Tibial nerve (tissue), 4 donors: ENCODE data around the gene MCHR2. TPM values are rescaled to one million over a fixed set of nuclear protein-coding genes. Genes with fewer than 3 reads are reported as not detected.

Experiments used
- DNase-seq, 2 donors: peaks; one replicate each; pipeline ENCODE4 v3.0.0-alpha.2; 2019; ENCODE audit warnings: low spot score in 2 of 2
- H3K27ac ChIP-seq, 4 donors: fragments of 200-600 bp; sonication (generic) in 3 of 4; one replicate each; pipeline ENCODE4 v1.5.1; 2017 to 2019; ENCODE audit warnings: mild to moderate bottlenecking in 1 of 4
- H3K27me3 ChIP-seq, 2 donors: fragments of 200-600 bp; sonication (generic) in 1 of 2; one replicate each; pipeline versions ENCODE4 v1.5.1 to v1.6.0; 2017 to 2019
- H3K36me3 ChIP-seq, 3 donors: fragments of 200-600 bp; sonication (generic); one replicate each; pipeline ENCODE4 v1.5.1; 2018 to 2019
- H3K4me1 ChIP-seq, 4 donors: fragments of 200-600 bp; sonication (generic) in 3 of 4; one replicate each; pipeline ENCODE4 v1.5.1; 2017 to 2019
- H3K4me3 ChIP-seq, 4 donors: fragments of 200-600 bp; sonication (generic) in 3 of 4; one replicate each; pipeline ENCODE4 v1.5.1; 2017 to 2019; ENCODE audit warnings: mild to moderate bottlenecking in 1 of 4, moderate library complexity in 1 of 4
- H3K9me3 ChIP-seq, 4 donors: fragments of 200-600 bp; sonication (generic) in 3 of 4; one replicate each; pipeline ENCODE4 v1.5.1; 2017 to 2019
- EP300 ChIP-seq, 2 donors: sonication (generic); formaldehyde crosslinking; IDR thresholded peaks; one replicate each; pipeline ENCODE4 v1.6.1; 2017; ENCODE audit warnings: antibody characterized with exemption in 2 of 2, mild to moderate bottlenecking in 1 of 2
- POLR2A ChIP-seq, 2 donors: fragments of 450-650 bp; IDR thresholded peaks; one replicate each; pipeline ENCODE4 v1.6.1; 2017; ENCODE audit warnings: antibody characterized with exemption in 2 of 2, mild to moderate bottlenecking in 2 of 2, moderate library complexity in 2 of 2
- WGBS, 2 donors: methylation state at CpG; one replicate each; pipeline ENCODE4 v1.1.5; 2018; 5-methylcytosine and 5-hydroxymethylcytosine counted together
- total RNA-seq, 4 donors: library from RNA; depleted of rRNA; stranded (reverse); fragments of >200 nt; gene quantifications; one replicate each; pipeline ENCODE4 v1.1.0, GENCODE V29; 2016
- TF ChIP-seq, protein P1 (sequence below), 5 experiments: fragments of 200-600 bp in 3 of 5; fragments of 450-650 bp in 2 of 5; sonication (generic) in 3 of 5; IDR thresholded peaks; one replicate each; pipeline ENCODE4 v1.5.1; 2016 to 2019; ENCODE audit warnings: antibody characterized with exemption in 5 of 5, mild to moderate bottlenecking in 3 of 5, moderate library complexity in 2 of 5

Gene MCHR2
- total RNA-seq, 4 donors from 2014 or later, result not detected

DNA sequence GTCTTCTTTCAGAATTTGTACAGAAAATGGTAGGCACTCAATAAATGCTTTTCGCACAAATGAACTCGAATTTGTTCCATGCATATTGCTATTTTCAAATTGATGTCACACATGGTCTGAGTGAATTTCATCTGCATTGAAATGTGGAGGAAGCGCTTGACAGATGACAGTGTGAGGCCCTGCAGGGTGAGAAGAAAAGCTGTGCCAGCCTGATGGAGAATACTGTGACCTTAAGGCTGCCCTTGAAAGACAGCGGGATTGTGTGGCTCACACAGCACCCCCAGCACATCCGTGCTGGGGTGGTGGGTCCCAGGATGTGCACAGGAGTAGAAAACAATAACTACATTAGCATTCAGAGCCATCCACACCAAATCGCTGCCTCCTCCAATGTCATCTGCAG lies 14.8 kb upstream of the MCHR2 start:
- Histone ChIP-seq H3K36me3 (no peaks in the 10 kb centered on the region), H3K4me3 (no peak overlapping the region), H3K27ac (no peak overlapping the region), H3K9me3 (no peaks in the 10 kb centered on the region), H3K27me3 (no peaks in the 10 kb centered on the region), H3K4me1 (no peaks in the 10 kb centered on the region)
- DNase-seq, result no peak
- WGBS, 2 donors, result 70 to 77% methylated on average over 6 of the region's 6 CpGs
- TF ChIP-seq EP300 (IDR thresholded peaks at IDR 0.05), result no peak
- no peak for TF ChIP-seq POLR2A (IDR thresholded peaks at IDR 0.05)
- TF ChIP-seq, protein P1, sequence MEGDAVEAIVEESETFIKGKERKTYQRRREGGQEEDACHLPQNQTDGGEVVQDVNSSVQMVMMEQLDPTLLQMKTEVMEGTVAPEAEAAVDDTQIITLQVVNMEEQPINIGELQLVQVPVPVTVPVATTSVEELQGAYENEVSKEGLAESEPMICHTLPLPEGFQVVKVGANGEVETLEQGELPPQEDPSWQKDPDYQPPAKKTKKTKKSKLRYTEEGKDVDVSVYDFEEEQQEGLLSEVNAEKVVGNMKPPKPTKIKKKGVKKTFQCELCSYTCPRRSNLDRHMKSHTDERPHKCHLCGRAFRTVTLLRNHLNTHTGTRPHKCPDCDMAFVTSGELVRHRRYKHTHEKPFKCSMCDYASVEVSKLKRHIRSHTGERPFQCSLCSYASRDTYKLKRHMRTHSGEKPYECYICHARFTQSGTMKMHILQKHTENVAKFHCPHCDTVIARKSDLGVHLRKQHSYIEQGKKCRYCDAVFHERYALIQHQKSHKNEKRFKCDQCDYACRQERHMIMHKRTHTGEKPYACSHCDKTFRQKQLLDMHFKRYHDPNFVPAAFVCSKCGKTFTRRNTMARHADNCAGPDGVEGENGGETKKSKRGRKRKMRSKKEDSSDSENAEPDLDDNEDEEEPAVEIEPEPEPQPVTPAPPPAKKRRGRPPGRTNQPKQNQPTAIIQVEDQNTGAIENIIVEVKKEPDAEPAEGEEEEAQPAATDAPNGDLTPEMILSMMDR (IDR thresholded peaks at IDR 0.05), result no peak

DNA sequence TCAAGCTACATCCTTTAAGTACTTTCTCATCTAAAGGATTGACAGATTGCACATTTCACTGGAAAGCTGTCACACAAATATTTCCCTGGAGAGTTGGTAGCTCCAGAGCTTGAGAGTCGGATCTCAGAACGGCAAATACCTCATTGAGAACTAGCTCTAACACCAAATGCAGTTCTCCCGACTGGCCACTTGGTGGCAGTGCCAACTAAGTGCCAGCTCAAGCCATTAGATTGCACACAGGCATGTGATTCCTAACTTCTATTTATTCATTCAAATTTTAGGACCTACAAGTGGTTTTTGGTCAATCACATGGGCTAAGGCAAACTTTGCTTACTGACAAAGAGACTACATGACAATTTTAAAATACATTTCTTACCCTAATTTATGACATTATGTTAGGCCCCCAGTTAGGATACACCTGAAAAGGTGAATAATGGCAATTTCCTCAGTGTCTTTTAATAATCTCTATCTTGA lies 7.9 kb upstream of the MCHR2 start:
- peak in 1 of 2 donors; percentile 25 for DNase-seq
- no peak for TF ChIP-seq POLR2A (IDR thresholded peaks at IDR 0.05)
- TF ChIP-seq EP300 (IDR thresholded peaks at IDR 0.05), result no peak
- TF ChIP-seq, protein P1 (IDR thresholded peaks at IDR 0.05), result peak; percentile 61 to 89 (median 73)
- Histone ChIP-seq H3K4me3 (no peak overlapping the region), H3K9me3 (no peaks in the 10 kb centered on the region), H3K36me3 (no peaks in the 10 kb centered on the region), H3K4me1 (no peaks in the 10 kb centered on the region), H3K27me3 (peaks cover 0 to 9% of the 10 kb centered on the region in 2 donors), H3K27ac (no peak overlapping the region)
- WGBS, 2 donors, result 0 to 4% methylated on average over 3 of the region's 3 CpGs

DNA sequence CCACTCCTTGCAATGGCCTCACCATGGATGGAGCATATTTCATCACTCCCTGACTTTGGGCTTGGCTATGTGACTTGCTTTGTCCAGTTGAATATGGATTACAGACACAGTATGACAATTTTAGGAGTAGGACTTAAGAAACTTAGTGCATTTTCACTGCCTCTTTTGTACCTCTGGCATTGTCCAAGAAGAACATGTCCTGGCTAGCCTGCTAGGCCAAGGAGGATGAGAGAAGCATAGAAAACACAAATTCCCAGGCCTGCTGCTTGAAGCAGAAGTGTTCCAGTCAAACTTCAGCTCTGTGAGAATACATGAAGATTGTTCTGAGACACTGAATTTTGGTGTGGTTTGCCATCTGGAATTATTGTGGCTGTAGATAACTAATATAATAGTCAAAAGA lies 3.1 kb upstream of the MCHR2 start:
- H3K36me3 ChIP-seq, result no peaks in the 10 kb centered on the region
- peaks cover 0 to 11% (median 0%) of the 10 kb centered on the region in 4 donors for H3K4me1 ChIP-seq
- H3K27ac ChIP-seq, result no peak overlapping the region
- DNase-seq, result no peak
- TF ChIP-seq, protein P1 (IDR thresholded peaks at IDR 0.05), result no peak
- TF ChIP-seq POLR2A (IDR thresholded peaks at IDR 0.05) (no peak), EP300 (IDR thresholded peaks at IDR 0.05) (no peak)
- peaks cover 0 to 38% of the 10 kb centered on the region in 2 donors for H3K27me3 ChIP-seq
- H3K4me3 ChIP-seq, result no peak overlapping the region
- H3K9me3 ChIP-seq, result no peaks in the 10 kb centered on the region

DNA sequence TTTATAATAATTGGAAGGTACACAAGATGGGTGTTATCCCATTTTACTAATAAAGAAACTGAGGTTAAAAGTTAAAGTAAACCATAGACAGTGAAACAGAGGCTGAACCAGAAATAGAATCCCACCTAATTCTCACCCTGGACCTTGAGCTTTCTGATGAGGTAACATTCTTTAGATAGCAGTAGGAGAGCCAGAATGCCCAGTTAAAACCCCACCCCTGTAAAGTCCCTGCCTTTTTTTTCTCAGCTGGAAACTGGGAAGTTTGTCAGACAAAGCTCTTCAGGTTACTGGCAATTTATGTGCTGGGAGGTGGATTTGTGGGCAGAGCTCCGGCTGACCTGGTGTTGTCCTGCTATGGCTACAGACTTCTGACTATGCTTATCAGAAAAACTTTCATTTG lies 1.9 kb upstream of the MCHR2 start:
- Histone ChIP-seq H3K9me3 (no peaks in the 10 kb centered on the region), H3K27me3 (peaks cover 0 to 43% of the 10 kb centered on the region in 2 donors), H3K4me3 (no peak overlapping the region), H3K36me3 (no peaks in the 10 kb centered on the region), H3K27ac (no peak overlapping the region), H3K4me1 (peaks cover 0 to 11% (median 0%) of the 10 kb centered on the region in 4 donors)
- TF ChIP-seq, protein P1 (IDR thresholded peaks at IDR 0.05), result no peak
- no peak for TF ChIP-seq EP300 (IDR thresholded peaks at IDR 0.05)
- no peak for TF ChIP-seq POLR2A (IDR thresholded peaks at IDR 0.05)
- DNase-seq, result no peak
- WGBS, 2 donors, result 58 to 73% methylated on average over 1 of the region's 1 CpG

DNA sequence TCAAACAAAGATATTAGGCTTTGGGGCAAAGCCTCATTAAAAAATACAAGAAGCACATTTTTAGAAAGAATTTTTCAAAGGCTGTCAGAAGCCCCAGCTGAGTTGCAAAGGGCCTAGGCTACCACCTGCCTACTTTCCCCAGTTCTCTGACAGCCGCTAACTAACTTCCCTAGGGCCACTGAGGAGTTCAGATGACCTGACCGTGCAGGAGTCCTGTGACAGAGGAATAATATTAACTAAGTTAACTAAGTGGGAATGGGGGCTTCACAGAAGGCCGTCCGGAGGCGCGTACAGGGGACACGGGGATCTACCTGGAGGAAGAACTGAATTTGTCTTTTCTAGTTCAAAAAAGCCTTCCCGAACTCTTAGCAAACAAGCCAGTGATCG lies 884 bp downstream of the MCHR2 start:
- Histone ChIP-seq H3K4me3 (peak overlapping the region in 1 of 4 donors; percentile 24), H3K4me1 (peaks cover 0 to 11% (median 0%) of the 10 kb centered on the region in 4 donors), H3K36me3 (no peaks in the 10 kb centered on the region), H3K9me3 (no peaks in the 10 kb centered on the region), H3K27me3 (peaks cover 0 to 43% of the 10 kb centered on the region in 2 donors), H3K27ac (no peak overlapping the region)
- TF ChIP-seq POLR2A (IDR thresholded peaks at IDR 0.05), result no peak
- no peak for TF ChIP-seq EP300 (IDR thresholded peaks at IDR 0.05)
- TF ChIP-seq, protein P1 (IDR thresholded peaks at IDR 0.05), result no peak
- no peak for DNase-seq
- 23 to 40% methylated on average over 9 of the region's 9 CpGs for WGBS, 2 donors
